T-helper 17 cell (primary cell): ENCODE measurements around the gene VEGFA. TPM values are rescaled to one million over a fixed set of nuclear protein-coding genes. Genes with fewer than 3 reads are reported as not detected.

ENCODE experiments used
- ATAC-seq: fragments of 150-1000 bp; cut with Tn5 transposase; 2 replicates; pipeline ENCODE4 v1.10.0; 2021; ENCODE audit warnings: mild to moderate bottlenecking, moderate library complexity
- DNase-seq, 3 donors: peaks; one replicate each; pipeline versions ENCODE4 v3.0.0 to v3.0.0-alpha.2; 2020 to 2021
- H3K9me3 ChIP-seq: one replicate; pipeline ENCODE4 v1.7.0; 2013; ENCODE audit warnings: low read length, mild to moderate bottlenecking; ENCODE audit not compliant: control insufficient read depth, poor library complexity, severe bottlenecking
- H3K27ac Mint-ChIP-seq: one replicate; pipeline ENCODE4 v1.8.0; 2022; ENCODE audit warnings: mild to moderate bottlenecking, moderate library complexity, mixed read lengths
- H3K27me3 Mint-ChIP-seq: one replicate; pipeline ENCODE4 v1.8.0; 2022; ENCODE audit warnings: mixed read lengths
- H3K36me3 Mint-ChIP-seq: one replicate; pipeline ENCODE4 v1.8.0; 2022; ENCODE audit warnings: low read depth, mixed read lengths
- H3K4me1 Mint-ChIP-seq: one replicate; pipeline ENCODE4 v1.8.0; 2022; ENCODE audit warnings: mild to moderate bottlenecking, mixed read lengths
- H3K4me3 Mint-ChIP-seq: one replicate; pipeline ENCODE4 v1.8.0; 2022; ENCODE audit warnings: mild to moderate bottlenecking, moderate library complexity, mixed read lengths
- total RNA-seq, 4 donors: library from RNA in 2 of 4; stranded (reverse) in 2 of 4; gene quantifications; one replicate each; pipeline ENCODE4 v1.2.3 and lab custom pipeline; 2022 to 2026

Gene VEGFA
- total RNA-seq, 2 donors from 2014 or later: 5.6 to 6.3 TPM

DNA sequence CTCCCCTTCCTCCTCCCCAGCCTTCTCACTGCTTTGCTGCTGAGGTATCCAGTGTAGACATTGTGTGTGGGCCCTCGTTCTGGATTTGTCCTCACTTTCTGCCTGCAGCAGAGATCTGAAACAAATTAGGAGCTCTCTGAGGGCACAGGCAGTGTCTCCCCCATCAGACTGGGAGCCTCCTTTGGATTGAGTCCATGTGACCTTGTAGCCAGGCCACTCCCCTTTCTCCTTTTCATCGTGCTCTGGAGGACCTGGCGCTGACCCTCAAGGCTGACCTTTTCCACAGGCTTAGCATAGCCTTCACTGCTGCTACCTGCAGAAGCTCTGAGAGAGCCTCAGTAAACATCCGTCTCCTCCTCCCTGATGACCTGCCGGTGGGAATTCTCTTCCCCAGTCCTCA is 26.2 kb downstream of the VEGFA start:
- ATAC-seq (no peak), DNase-seq (no peak)
- no peaks in the 10 kb centered on the region for H3K9me3 ChIP-seq
- peaks cover 30% of the 10 kb centered on the region for H3K27me3 Mint-ChIP-seq
- no peak overlapping the region for H3K4me3 Mint-ChIP-seq
- H3K36me3 Mint-ChIP-seq: peaks cover 2% of the 10 kb centered on the region
- no peak overlapping the region for H3K27ac Mint-ChIP-seq
- H3K4me1 Mint-ChIP-seq: peaks cover 22% of the 10 kb centered on the region

DNA sequence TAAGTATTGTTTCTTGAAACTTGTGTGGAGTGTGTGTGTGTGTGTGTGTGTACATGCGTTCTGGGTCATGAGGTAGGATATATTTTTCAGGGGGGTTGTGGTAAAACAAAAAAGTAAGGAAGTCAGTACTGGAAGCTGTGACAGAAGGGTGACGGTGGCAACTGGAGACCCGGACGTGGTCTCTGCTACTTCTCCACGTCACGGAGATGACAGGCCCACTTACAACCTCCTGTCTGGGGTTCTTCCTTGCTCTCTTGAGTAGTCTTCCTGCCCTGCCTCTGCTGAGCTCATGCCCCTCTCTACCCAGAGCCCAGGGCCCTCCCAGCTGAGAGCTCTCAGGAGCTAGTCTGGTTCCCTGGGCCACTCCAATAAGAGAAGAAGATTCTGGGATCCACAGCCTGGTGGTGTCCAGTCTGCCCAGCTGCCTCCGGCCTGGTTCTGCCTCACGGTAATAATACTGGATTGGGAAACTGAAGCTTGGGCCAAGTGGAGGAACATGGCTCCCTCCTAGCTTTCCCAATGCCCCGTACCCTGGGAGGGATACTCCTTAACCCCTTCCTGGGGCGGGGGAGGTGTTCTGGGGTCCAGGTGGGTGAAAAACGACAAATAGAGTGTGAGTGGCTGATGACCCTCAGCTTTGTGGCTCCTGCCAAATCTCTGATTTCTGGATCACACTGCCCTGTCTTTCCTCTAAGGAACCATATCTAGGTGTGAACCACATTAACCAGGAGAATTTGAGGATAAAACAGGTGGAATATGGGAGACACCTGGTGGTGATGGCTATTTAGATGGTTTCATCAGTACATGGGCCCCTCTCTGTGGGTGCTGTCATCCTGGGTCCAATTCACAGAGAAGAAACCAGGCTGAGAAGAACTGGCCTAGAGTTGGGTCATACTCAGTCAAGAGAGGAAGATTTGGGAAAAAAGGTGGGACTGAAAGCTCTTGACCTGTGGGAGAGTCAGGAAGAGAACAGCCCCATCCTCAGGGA is 27.2 kb downstream of the VEGFA start:
- H3K9me3 ChIP-seq: no peaks in the 10 kb centered on the region
- Mint-ChIP-seq H3K4me3 (no peak overlapping the region), H3K36me3 (peaks cover 2% of the 10 kb centered on the region), H3K27me3 (peaks cover 31% of the 10 kb centered on the region), H3K4me1 (peaks cover 22% of the 10 kb centered on the region), H3K27ac (no peak overlapping the region)
- no peak for ATAC-seq
- no peak for DNase-seq

DNA sequence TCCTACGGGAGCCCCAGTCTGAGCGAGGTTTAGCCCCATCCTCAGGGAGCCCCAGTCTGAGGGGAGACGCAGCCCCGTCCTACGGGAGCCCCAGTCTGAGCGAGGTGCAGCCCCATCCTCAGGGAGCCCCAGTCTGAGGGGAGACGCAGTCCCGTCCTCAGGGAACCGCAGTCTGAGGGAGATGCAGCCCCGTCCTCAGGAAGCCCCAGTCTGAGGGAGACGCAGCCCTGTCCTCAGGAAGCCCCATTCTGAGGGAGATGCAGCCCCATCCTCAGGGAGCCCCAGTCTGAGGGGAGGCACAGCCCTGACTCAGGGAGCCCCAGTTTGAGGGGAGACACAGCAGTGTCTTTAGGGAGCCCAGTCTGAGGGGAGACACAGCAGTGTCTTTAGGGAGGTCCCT is 27.9 kb downstream of the VEGFA start:
- Mint-ChIP-seq H3K27me3 (peaks cover 39% of the 10 kb centered on the region), H3K27ac (peak overlapping the region; percentile 93), H3K4me1 (peaks cover 22% of the 10 kb centered on the region), H3K36me3 (peaks cover 2% of the 10 kb centered on the region), H3K4me3 (no peak overlapping the region)
- no peak for DNase-seq
- no peaks in the 10 kb centered on the region for H3K9me3 ChIP-seq
- ATAC-seq: no peak

DNA sequence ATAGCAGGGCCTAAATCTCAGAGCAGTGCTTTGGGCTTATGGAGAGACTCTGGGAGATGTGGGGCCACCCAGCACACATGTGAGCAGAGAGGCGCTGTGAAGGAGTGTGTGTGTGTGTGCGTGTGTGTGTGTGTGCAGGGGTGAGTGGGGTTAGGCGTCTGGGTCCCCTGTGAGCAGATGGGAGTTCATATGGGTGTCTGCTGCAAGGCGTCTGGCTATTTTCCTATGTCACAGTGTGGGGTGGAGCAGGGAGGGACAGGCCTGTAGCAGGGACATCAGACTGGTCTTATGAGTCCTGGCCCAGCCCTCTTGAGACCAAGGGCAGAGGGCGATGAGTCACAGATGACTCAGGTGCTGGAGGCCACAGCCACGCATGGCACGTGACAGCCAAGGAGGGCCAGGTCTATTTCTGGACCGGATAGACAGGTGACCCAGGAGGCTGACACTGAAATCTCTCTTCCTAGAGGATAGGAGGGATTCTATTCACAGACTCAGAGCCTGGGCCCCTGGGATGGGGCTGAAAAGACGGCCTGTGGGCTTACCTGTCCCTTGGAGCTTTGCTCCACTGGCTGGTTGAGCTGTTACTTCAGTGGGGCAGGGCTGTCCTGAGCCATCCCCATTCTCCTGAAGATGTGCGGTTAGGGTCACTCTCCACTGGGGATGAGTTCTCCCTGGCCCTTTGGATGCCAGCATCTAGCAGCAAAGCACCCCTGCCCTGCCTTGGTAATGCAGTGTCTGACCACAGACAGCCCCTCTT is 28.9 kb downstream of the VEGFA start:
- ATAC-seq (peak; percentile 57), DNase-seq (no peak)
- H3K27ac Mint-ChIP-seq: peak overlapping the region; percentile 93
- peaks cover 2% of the 10 kb centered on the region for H3K36me3 Mint-ChIP-seq
- H3K9me3 ChIP-seq: no peaks in the 10 kb centered on the region
- H3K27me3 Mint-ChIP-seq: peaks cover 40% of the 10 kb centered on the region
- peaks cover 22% of the 10 kb centered on the region for H3K4me1 Mint-ChIP-seq
- no peak overlapping the region for H3K4me3 Mint-ChIP-seq

DNA sequence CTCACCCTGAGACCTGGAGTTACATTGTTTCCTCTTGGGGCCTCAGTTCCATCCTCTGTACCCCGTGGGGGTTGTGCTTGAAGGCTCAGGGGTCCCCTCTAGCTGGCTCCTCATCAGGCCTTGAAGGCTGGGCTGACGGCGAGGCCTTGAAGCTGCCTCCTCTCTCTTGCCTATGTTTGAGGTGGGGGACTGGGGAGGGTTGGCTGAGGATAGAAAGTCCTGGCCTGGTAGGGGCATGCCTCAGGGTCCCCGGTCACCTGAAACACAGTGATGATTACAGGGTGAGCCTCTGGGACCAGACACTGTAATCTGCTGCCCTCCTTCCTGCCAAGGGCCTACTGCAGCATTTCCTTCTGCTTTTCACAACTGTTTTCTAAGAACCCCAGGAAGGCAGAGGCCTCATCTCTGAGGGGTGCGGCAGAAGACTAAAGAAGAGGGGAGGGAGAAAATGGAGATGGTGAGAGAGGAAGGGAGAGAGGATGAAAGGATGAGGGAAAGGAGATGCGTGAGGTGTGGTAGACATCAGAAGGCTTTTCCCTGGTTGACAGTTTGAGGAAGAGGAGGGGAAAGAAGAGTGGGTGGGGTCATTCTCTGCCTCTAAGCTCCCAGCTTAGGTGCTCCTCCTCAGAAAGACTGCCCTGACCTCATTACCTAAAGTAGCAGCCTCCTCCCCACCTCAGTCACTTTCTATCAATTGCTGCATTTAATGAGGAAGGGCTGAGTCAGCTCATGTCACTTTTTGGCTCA is 29.7 kb downstream of the VEGFA start:
- DNase-seq (no peak), ATAC-seq (peak; percentile 23)
- Mint-ChIP-seq H3K4me3 (no peak overlapping the region), H3K27me3 (peaks cover 32% of the 10 kb centered on the region), H3K27ac (peak overlapping the region; percentile 61), H3K36me3 (no peaks in the 10 kb centered on the region), H3K4me1 (peaks cover 20% of the 10 kb centered on the region)
- no peaks in the 10 kb centered on the region for H3K9me3 ChIP-seq

DNA sequence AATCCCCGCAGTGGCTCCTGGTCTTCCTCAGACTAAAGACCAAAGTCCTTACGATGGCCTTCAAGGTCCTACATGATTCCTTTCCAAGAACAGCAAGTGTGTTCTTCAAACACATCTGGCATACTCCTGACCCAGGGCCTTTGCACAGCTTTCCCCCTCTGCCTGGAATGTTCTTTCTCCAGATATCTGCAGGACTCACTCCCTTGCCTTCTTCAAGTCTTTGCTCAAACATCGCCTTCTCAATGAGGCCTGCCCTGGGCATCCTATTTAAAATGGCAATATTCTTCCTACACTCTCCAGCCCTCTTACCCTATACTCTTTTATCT is 30.2 kb downstream of the VEGFA start:
- Mint-ChIP-seq H3K27me3 (peaks cover 27% of the 10 kb centered on the region), H3K27ac (peak overlapping the region; percentile 61)

DNA sequence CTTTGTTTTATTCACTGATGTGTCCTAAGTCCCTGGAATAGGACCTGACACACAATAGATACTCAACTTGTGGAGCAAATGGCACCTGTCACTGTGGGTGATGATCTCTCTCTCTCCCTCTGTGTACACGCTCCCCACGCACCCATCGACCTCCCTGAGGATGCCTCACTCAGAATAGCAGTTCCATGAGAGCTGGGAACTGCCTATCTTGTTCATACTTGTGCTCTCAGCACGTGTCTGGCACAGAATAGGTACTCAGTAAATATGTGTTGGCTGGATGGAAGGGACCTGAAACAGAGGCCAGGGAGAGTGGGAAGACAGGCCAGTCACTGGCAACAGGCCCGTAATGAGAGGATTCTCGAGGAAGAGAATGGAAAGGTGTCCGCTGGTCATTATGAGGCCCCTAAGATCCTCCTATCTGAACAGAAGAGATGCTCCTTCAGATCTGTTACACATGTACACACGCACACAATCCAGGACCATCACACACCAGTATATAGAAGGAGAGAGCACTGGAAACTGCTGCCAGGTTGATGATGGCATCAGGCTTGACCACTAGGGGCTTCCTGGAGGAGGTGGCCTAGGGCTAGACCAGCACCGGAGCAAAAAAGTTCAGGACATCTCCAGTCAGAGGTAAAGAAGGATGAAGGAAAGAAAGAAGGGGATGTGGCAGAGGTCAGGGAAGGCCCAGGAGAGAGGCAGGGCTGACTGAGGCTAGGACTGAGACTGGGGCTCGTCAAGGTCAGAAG is 30.9 kb downstream of the VEGFA start:
- DNase-seq (no peak), ATAC-seq (no peak)
- no peaks in the 10 kb centered on the region for H3K9me3 ChIP-seq
- peak overlapping the region; percentile 61 for H3K27ac Mint-ChIP-seq
- H3K36me3 Mint-ChIP-seq: no peaks in the 10 kb centered on the region
- H3K4me3 Mint-ChIP-seq: no peak overlapping the region
- H3K27me3 Mint-ChIP-seq: peaks cover 25% of the 10 kb centered on the region
- peaks cover 20% of the 10 kb centered on the region for H3K4me1 Mint-ChIP-seq

More for the DNA sequence above, 30.2 kb downstream of the VEGFA start:
- ATAC-seq (no peak), DNase-seq (no peak)
- H3K9me3 ChIP-seq: no peaks in the 10 kb centered on the region
- Mint-ChIP-seq H3K36me3 (no peaks in the 10 kb centered on the region), H3K4me3 (no peak overlapping the region), H3K4me1 (peaks cover 20% of the 10 kb centered on the region)

DNA sequence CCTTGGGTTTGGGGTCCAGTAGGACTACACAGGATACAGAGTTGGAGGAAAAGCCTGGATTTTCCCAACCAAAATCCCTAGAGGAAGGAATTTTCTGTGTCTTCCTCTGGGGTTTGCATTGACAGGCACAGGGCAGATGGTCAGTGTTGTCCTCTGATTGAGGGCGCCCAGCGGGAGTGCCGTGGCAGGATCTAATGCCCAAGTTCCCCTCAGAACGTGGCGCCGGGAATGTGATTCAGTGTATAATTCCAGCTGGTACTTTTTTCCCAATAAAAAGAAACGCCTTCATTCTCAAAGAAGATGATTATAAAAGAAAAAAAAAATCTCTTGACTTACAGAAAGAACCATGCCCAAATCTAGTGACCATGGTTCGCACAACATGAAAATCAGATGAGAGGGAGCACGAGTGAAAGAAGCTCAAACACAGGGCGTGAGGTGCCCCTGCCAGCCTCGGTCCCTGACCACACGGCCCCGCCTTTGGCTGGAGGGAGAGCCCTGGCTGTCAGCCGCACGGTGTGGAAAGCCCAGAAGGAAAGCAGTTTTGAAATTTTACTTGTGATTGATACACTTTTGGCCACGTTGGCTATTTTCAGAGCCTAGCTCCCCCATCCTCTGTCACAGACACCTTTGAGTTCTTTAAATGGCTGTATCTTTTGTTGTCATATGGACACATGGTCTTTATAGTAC is 31.6 kb downstream of the VEGFA start:
- no peak overlapping the region for H3K4me3 Mint-ChIP-seq
- no peak for DNase-seq
- no peaks in the 10 kb centered on the region for H3K9me3 ChIP-seq
- peaks cover 18% of the 10 kb centered on the region for H3K4me1 Mint-ChIP-seq
- ATAC-seq: no peak
- no peaks in the 10 kb centered on the region for H3K36me3 Mint-ChIP-seq
- H3K27me3 Mint-ChIP-seq: peaks cover 18% of the 10 kb centered on the region
- H3K27ac Mint-ChIP-seq: peak overlapping the region; percentile 6

DNA sequence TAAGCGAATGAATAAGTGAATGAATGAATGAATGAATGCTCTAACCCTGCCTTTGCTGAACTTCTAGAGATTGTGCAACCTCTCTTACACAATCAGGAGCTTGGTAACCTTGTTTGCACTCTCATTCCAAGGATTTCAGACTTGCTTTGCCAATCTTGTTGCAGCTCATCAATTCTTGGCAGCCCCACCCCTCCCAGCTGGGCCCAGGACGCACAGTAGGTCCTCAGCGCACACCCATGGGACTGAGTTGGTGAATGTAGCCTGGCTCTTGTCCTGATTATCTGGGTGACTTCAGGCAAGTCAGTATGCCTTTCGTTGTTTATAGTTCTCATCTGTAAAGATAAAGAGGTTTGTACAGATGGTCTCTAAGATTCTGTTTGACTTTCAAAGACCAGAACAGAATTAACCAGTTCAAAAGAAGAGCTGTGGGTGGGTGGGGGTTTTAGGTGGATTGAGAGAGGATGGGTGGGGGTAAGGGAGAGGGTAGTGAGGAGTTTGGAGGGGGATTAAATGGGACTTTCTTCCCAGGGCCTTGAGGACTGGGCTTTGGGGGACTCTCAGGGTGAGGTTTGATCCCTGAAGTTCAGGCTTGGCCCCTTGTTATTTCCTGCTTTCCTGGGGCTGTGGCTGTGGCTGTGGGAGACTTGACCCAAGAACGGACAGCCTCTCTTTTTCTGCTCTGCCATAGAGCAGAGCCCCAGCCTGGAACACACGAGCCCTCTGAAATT is 33.2 kb downstream of the VEGFA start:
- no peaks in the 10 kb centered on the region for H3K9me3 ChIP-seq

DNA sequence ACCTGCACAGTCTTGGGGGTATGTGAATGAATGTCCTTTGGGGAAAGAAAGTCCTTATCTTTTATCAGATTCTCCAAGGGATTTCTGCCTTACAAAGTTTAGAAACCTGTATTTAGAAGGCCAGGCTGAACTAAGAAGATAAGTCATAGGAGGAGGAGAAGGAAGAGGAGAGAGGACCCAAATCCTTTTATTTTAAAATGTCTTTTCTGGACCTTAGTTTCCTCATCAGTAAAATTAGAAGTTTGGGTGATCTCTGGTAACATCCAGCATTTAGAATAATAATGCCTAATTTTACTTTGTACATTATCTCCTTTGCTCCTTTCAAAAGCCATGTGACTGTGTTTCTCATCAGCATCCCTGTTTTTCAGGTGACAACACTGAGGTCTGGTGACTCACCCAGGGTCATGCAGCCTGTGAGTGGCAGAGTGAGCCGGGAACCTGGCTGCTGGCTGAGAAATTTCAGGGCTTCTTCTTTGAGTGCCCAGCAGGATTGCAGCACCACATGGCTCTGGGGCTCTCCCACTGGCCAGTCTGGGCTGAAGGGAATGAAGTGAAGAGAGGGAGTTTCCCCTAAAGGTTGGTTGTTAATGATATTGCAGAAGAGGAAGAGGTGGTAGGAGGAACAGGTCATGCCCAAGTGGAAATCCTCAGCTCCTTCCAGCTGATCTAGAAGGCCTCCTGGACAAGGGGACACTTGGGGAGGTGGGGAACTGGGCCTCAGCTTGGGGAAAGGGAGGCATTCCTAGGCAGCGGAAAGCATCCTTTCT is 34.0 kb downstream of the VEGFA start:
- ATAC-seq (no peak), DNase-seq (no peak)
- Mint-ChIP-seq H3K27me3 (peaks cover 22% of the 10 kb centered on the region), H3K4me1 (peaks cover 18% of the 10 kb centered on the region), H3K27ac (no peak overlapping the region), H3K4me3 (no peak overlapping the region), H3K36me3 (no peaks in the 10 kb centered on the region)
- no peaks in the 10 kb centered on the region for H3K9me3 ChIP-seq

More for the DNA sequence above, 33.2 kb downstream of the VEGFA start:
- Mint-ChIP-seq H3K27ac (no peak overlapping the region), H3K36me3 (no peaks in the 10 kb centered on the region), H3K27me3 (peaks cover 19% of the 10 kb centered on the region), H3K4me1 (peaks cover 21% of the 10 kb centered on the region), H3K4me3 (no peak overlapping the region)
- no peak for ATAC-seq
- DNase-seq: no peak

DNA sequence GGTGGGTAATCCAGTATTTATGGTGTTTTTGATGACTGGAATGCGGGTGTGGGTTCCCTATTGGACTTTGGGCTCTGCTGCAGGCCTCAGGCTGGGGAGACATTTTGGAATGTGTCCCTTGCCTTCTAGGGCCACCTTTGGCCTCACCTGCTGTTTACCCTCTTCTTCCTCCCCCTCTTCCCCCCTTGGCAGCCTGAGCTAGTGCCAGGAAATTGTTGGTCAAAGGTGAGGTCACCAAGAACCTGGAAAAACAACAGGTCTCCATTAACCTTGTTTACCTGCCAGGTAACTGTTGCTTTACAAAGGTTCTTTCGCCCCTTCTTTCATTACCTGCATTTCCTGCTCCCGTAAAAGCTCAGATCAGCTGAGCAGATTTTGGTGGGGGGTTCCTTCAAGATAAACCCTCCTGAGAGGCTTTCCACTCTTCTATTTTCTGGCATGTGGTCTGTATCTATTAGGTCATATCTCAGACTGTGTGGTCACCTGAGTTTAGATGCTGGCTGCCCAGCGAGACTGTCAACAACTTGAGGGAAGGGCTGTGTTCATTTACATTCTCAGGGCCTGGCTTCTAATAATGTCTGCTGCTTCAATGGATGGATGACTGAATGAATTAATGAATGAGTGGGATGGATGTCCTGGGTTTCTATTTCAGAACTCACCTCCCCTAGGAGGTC is 34.7 kb downstream of the VEGFA start:
- H3K27me3 Mint-ChIP-seq: peaks cover 28% of the 10 kb centered on the region
- ATAC-seq (no peak), DNase-seq (no peak)
- peaks cover 17% of the 10 kb centered on the region for H3K4me1 Mint-ChIP-seq
- no peaks in the 10 kb centered on the region for H3K9me3 ChIP-seq
- H3K27ac Mint-ChIP-seq: no peak overlapping the region
- H3K4me3 Mint-ChIP-seq: no peak overlapping the region
- no peaks in the 10 kb centered on the region for H3K36me3 Mint-ChIP-seq
